Osteocyte (in vitro differentiated cells): Measurements from ENCODE around the gene IL17RE. TPM values are rescaled to one million over a fixed set of nuclear protein-coding genes. Genes with fewer than 3 reads are reported as not detected.
A peak's percentile ranks its signal among the peaks of the same experiment; 100 is the strongest.

Source experiments
- DNase-seq: peaks from one replicate; pipeline ENCODE4 v3.0.0; 2021; ENCODE audit warnings: mixed read lengths; ENCODE audit not compliant: unreplicated experiment; ENCODE audit errors: extremely low spot score
- H3K27ac Mint-ChIP-seq: one replicate; pipeline ENCODE4 v1.8.0; 2021; ENCODE audit warnings: mild to moderate bottlenecking, mixed read lengths; ENCODE audit not compliant: unreplicated experiment
- H3K27me3 Mint-ChIP-seq: one replicate; pipeline ENCODE4 v1.8.0; 2021; ENCODE audit warnings: mixed read lengths; ENCODE audit not compliant: unreplicated experiment
- H3K36me3 Mint-ChIP-seq: one replicate; pipeline ENCODE4 v1.8.0; 2021; ENCODE audit warnings: mixed read lengths; ENCODE audit not compliant: unreplicated experiment
- H3K4me1 Mint-ChIP-seq: one replicate; pipeline ENCODE4 v1.8.0; 2021; ENCODE audit warnings: mixed read lengths; ENCODE audit not compliant: unreplicated experiment
- H3K4me3 Mint-ChIP-seq: one replicate; pipeline ENCODE4 v1.8.0; 2021; ENCODE audit warnings: mild to moderate bottlenecking, moderate library complexity, mixed read lengths; ENCODE audit not compliant: unreplicated experiment
- H3K9me3 Mint-ChIP-seq: one replicate; pipeline ENCODE4 v1.8.0; 2021; ENCODE audit warnings: mixed read lengths; ENCODE audit not compliant: unreplicated experiment
- CTCF ChIP-seq: fragments of 200-600 bp; sonication (generic); IDR thresholded peaks from 2 replicates; pipeline ENCODE4 v1.5.0; 2021; ENCODE audit warnings: antibody characterized with exemption, mild to moderate bottlenecking, moderate library complexity
- total RNA-seq: library from RNA; stranded (reverse); gene quantifications from 2 replicates; pipeline ENCODE4 v1.2.1, GENCODE V29; 2021

IL17RE gene
- total RNA-seq, 1 donor from 2014 or later: 1.4 TPM

GRCh38 chr3:9933561-9934234 lies 31.1 kb downstream of the IL17RE start, which contains the start of gene CRELD1:
TSS of gene CRELD1 (plus strand) at chr3:9933834. CDS start at chr3:9934439, 605 bp downstream.
- peaks cover 12% of the 10 kb centered on the region for H3K36me3 Mint-ChIP-seq
- peaks cover 25% of the 10 kb centered on the region for H3K4me1 Mint-ChIP-seq
- H3K27me3 Mint-ChIP-seq: no peaks in the 10 kb centered on the region

GRCh38 chr3:9934235-9934621 lies 31.6 kb downstream of the IL17RE start:
- H3K36me3 Mint-ChIP-seq: peaks cover 12% of the 10 kb centered on the region
- no peak for TF ChIP-seq CTCF

More at GRCh38 chr3:9933561-9934234, 31.1 kb downstream of the IL17RE start, which contains the start of gene CRELD1:
- Mint-ChIP-seq H3K27ac (peak within 1 kb of the TSS; percentile 95), H3K4me3 (peak within 1 kb of the TSS; percentile 94), H3K9me3 (no peaks in the 10 kb centered on the region)
- TF ChIP-seq CTCF: no peak
- peak; percentile 97 for DNase-seq

GRCh38 chr3:9934993-9935392 lies 32.3 kb downstream of the IL17RE start:
- H3K4me1 Mint-ChIP-seq: peaks cover 25% of the 10 kb centered on the region
- H3K27me3 Mint-ChIP-seq: no peaks in the 10 kb centered on the region
- no peaks in the 10 kb centered on the region for H3K9me3 Mint-ChIP-seq

More at GRCh38 chr3:9934235-9934621, 31.6 kb downstream of the IL17RE start:
- Mint-ChIP-seq H3K9me3 (no peaks in the 10 kb centered on the region), H3K27me3 (no peaks in the 10 kb centered on the region), H3K4me3 (peak overlapping the region; percentile 94), H3K27ac (peak overlapping the region; percentile 95), H3K4me1 (peaks cover 25% of the 10 kb centered on the region)
- DNase-seq: no peak

GRCh38 chr3:9935966-9936510 lies 33.4 kb downstream of the IL17RE start:
- no peak for TF ChIP-seq CTCF
- DNase-seq: no peak
- peaks cover 25% of the 10 kb centered on the region for H3K4me1 Mint-ChIP-seq
- no peaks in the 10 kb centered on the region for H3K27me3 Mint-ChIP-seq
- H3K36me3 Mint-ChIP-seq: peaks cover 4% of the 10 kb centered on the region
- H3K27ac Mint-ChIP-seq: no peak overlapping the region
- no peak overlapping the region for H3K4me3 Mint-ChIP-seq
- H3K9me3 Mint-ChIP-seq: no peaks in the 10 kb centered on the region

More at GRCh38 chr3:9934993-9935392, 32.3 kb downstream of the IL17RE start:
- peak overlapping the region; percentile 94 for H3K4me3 Mint-ChIP-seq
- no peak for TF ChIP-seq CTCF
- no peak overlapping the region for H3K27ac Mint-ChIP-seq
- peaks cover 12% of the 10 kb centered on the region for H3K36me3 Mint-ChIP-seq
- no peak for DNase-seq

GRCh38 chr3:9937486-9938238 lies 35.0 kb downstream of the IL17RE start:
- peaks cover 20% of the 10 kb centered on the region for H3K4me1 Mint-ChIP-seq
- H3K27me3 Mint-ChIP-seq: no peaks in the 10 kb centered on the region
- DNase-seq: no peak
- no peak overlapping the region for H3K27ac Mint-ChIP-seq
- no peak for TF ChIP-seq CTCF
- no peak overlapping the region for H3K4me3 Mint-ChIP-seq
- peaks cover 6% of the 10 kb centered on the region for H3K36me3 Mint-ChIP-seq
- H3K9me3 Mint-ChIP-seq: no peaks in the 10 kb centered on the region
